Measurements from ENCODE around the gene TSSK2.
A peak's percentile ranks its signal among the peaks of the same experiment; 100 is the strongest.
"Not testable (repeated sequence)": the region's sequence is repeated elsewhere in the genome, so short reads cannot be mapped to it uniquely, and the experiment has no call there.

The TSSK2 gene

GRCh38 chr22:19151329-19152191 is 20.5 kb downstream of the TSSK2 start:
- no peak for TF ChIP-seq ZFX (IDR thresholded peaks at IDR 0.05; ENCODE audit: borderline replicate concordance)
- H3K27ac ChIP-seq: no peak overlapping the region

GRCh38 chr22:19152942-19153883 is 22.1 kb downstream of the TSSK2 start:
- TF ChIP-seq ZFX (IDR thresholded peaks at IDR 0.05; ENCODE audit: borderline replicate concordance): no peak
- no peak for TF ChIP-seq CTCF (IDR thresholded peaks at IDR 0.05)
- H3K27ac ChIP-seq: no peak overlapping the region

- H3K27ac ChIP-seq: not testable (repeated sequence)
These were observed 25.0 kb downstream of the TSSK2 start for GRCh38 chr22:19156109-19156508.

- H3K27ac ChIP-seq: not testable (repeated sequence)
These were observed 27.5 kb downstream of the TSSK2 start for GRCh38 chr22:19158649-19159048.

GRCh38 chr22:19164425-19164824 is 33.3 kb downstream of the TSSK2 start:
- TF ChIP-seq ZFX (IDR thresholded peaks at IDR 0.05; ENCODE audit: borderline replicate concordance): no peak
- TF ChIP-seq CTCF (IDR thresholded peaks at IDR 0.05): no peak
- no peak overlapping the region for H3K27ac ChIP-seq

- no peak overlapping the region for H3K27ac ChIP-seq
- TF ChIP-seq CTCF (IDR thresholded peaks at IDR 0.05) (no peak), ZFX (IDR thresholded peaks at IDR 0.05; ENCODE audit: borderline replicate concordance) (no peak)
These were observed 35.3 kb downstream of the TSSK2 start for GRCh38 chr22:19166421-19166820.

- H3K27ac ChIP-seq: no peak overlapping the region
- TF ChIP-seq CTCF (IDR thresholded peaks at IDR 0.05) (no peak), ZFX (IDR thresholded peaks at IDR 0.05; ENCODE audit: borderline replicate concordance) (no peak)
These were observed 36.2 kb downstream of the TSSK2 start for GRCh38 chr22:19167106-19167869.

- H3K27ac ChIP-seq: no peak overlapping the region
- TF ChIP-seq CTCF (IDR thresholded peaks at IDR 0.05) (peak; percentile 12; the same call in 1 of the 2 replicates), ZFX (IDR thresholded peaks at IDR 0.05; ENCODE audit: borderline replicate concordance) (no peak)
These were observed 37.2 kb downstream of the TSSK2 start for GRCh38 chr22:19168088-19168890.

Measured in 22Rv1 (cell line).